A673 (cell line): Measurements from ENCODE around the gene LMF1. TPM values are rescaled to one million over a fixed set of nuclear protein-coding genes. Genes with fewer than 3 reads are reported as not detected.

Experiments
- BruUV-seq: library from RNA; stranded (reverse); fragments of 400-500 nt; replicated peaks from 2 replicates; lab custom pipeline; 2021; lab: Mats Ljungman, UMichigan
- CTCF ChIA-PET: fragments of 300-600 bp; sonication (Branson Sonifier 250); formaldehyde crosslinking; loops from one replicate; lab custom pipeline; 2022; ENCODE audit warnings: antibody characterized with exemption; lab: Charles Lee
- POLR2A ChIA-PET: fragments of 300-600 bp; sonication (Branson Sonifier 250); formaldehyde crosslinking; loops from one replicate; lab custom pipeline; 2022; ENCODE audit warnings: antibody characterized with exemption; ENCODE audit not compliant: low non-redundant PET; lab: Charles Lee
- DNase-seq: peaks from one replicate; pipeline ENCODE4 v3.0.0-alpha.2; 2015; ENCODE audit warnings: low spot score
- H3K27ac ChIP-seq: fragments of 200-600 bp; sonication (generic); 2 replicates; pipeline ENCODE4 v1.5.1; 2016; ENCODE audit warnings: mixed run types, low read depth, mild to moderate bottlenecking, mixed read lengths, antibody characterized with exemption, low read length; ENCODE audit not compliant: poor library complexity, severe bottlenecking
- H3K27me3 ChIP-seq: fragments of 200-600 bp; sonication (generic); replicated peaks from 2 replicates; pipeline ENCODE4 v1.6.1; 2017; ENCODE audit warnings: mixed run types, low read depth, mild to moderate bottlenecking, mixed read lengths, antibody characterized with exemption, low read length; ENCODE audit not compliant: insufficient read depth, poor library complexity
- H3K36me3 ChIP-seq: fragments of 200-600 bp; sonication (generic); 2 replicates; pipeline ENCODE4 v1.6.1; 2016; ENCODE audit warnings: mixed run types, mild to moderate bottlenecking, mixed read lengths, antibody characterized with exemption, low read length; ENCODE audit not compliant: insufficient read depth, poor library complexity, severe bottlenecking
- H3K4me1 ChIP-seq: fragments of 200-600 bp; sonication (generic); 2 replicates; pipeline ENCODE4 v1.6.1; 2017; ENCODE audit warnings: mixed run types, mild to moderate bottlenecking, mixed read lengths, antibody characterized with exemption, low read length; ENCODE audit not compliant: insufficient read depth, poor library complexity, severe bottlenecking
- H3K4me3 ChIP-seq: fragments of 200-600 bp; sonication (generic); 2 replicates; pipeline ENCODE4 v1.5.1; 2016; ENCODE audit warnings: low read depth, mixed run types, mild to moderate bottlenecking, mixed read lengths, low read length; ENCODE audit not compliant: poor library complexity, severe bottlenecking
- H3K9me3 ChIP-seq: fragments of 200-600 bp; sonication (generic); 2 replicates; pipeline ENCODE4 v1.6.1; 2016; ENCODE audit warnings: mixed run types, low read depth, mild to moderate bottlenecking, mixed read lengths, antibody characterized with exemption, low read length; ENCODE audit not compliant: poor library complexity, severe bottlenecking
- EZH2 ChIP-seq: fragments of 200-600 bp; sonication (generic); IDR thresholded peaks from 2 replicates; pipeline ENCODE4 v1.6.1; 2017; ENCODE audit warnings: borderline replicate concordance, low read depth, mild to moderate bottlenecking, mixed read lengths, antibody characterized with exemption, low read length; ENCODE audit not compliant: poor library complexity, severe bottlenecking
- intact Hi-C: fragments of 100-400 bp; cut with micrococcal nuclease; formaldehyde crosslinking; loops from one replicate; pipeline ENCODE4 v1.10.0; 2022; ENCODE audit not compliant: unreplicated experiment
- total RNA-seq: library from RNA; stranded (reverse); gene quantifications from 2 replicates; pipeline ENCODE4 v1.2.3, GENCODE V29; 2021
- TF ChIP-seq, protein P1 (sequence below): fragments of 300-800, 200-600 bp; sonication (generic); conservative IDR thresholded peaks from 2 replicates; pipeline ENCODE4 v1.5.1; 2017; ENCODE audit warnings: low read depth, mild to moderate bottlenecking, antibody characterized with exemption, low read length, moderate library complexity, mixed read lengths

LMF1 gene
- total RNA-seq, 1 experiment from 2014 or later = 21.0 TPM

DNA sequence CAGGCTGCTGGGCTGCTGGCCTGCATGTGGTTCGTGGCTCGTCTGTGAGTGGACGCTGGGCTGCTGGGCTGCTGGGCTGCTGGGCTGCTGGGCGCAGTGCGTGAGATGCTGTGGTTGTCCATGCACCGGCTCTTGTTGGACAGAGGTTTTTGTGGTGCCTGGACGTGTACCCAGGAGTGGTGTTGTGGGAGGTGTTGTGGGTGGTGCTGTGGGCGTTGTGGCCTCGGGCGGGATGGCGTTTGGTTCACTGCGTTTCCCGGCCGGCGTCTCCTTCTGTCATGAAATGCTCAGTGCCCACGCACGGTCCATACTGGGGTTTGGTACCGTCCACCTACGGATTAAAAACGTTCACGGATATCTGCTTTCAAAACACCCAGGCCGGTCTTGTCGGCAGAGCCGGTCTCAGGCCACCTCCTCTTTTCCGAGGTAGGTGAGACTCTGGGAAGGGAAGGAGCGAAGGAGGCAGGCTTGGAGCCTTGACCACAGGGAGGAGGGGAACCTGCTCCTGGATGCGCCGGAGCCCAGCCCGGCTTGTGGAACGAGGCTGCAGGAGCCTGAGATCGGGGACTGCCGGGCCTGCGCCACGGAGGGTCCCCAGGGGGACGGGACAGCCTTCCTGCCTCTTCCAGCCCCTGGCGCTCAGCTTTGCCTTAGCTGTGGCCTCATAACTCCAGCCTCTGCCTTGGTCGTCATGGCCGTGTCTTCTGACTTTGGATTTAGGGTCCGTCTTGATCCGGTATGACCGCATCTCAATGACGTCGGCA is 140.5 kb downstream of the LMF1 start:
- Histone ChIP-seq H3K27me3 (no peaks in the 10 kb centered on the region), H3K4me3 (no peak overlapping the region), H3K4me1 (peaks cover 6% of the 10 kb centered on the region), H3K9me3 (no peaks in the 10 kb centered on the region), H3K36me3 (no peaks in the 10 kb centered on the region), H3K27ac (no peak overlapping the region)
- TF ChIP-seq, protein P1, sequence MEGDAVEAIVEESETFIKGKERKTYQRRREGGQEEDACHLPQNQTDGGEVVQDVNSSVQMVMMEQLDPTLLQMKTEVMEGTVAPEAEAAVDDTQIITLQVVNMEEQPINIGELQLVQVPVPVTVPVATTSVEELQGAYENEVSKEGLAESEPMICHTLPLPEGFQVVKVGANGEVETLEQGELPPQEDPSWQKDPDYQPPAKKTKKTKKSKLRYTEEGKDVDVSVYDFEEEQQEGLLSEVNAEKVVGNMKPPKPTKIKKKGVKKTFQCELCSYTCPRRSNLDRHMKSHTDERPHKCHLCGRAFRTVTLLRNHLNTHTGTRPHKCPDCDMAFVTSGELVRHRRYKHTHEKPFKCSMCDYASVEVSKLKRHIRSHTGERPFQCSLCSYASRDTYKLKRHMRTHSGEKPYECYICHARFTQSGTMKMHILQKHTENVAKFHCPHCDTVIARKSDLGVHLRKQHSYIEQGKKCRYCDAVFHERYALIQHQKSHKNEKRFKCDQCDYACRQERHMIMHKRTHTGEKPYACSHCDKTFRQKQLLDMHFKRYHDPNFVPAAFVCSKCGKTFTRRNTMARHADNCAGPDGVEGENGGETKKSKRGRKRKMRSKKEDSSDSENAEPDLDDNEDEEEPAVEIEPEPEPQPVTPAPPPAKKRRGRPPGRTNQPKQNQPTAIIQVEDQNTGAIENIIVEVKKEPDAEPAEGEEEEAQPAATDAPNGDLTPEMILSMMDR = no peak
- TF ChIP-seq EZH2 = no peak
- ChIA-PET POLR2A (no interaction called here), CTCF (no interaction called here)
- DNase-seq = no peak
- intact Hi-C loops = no loop called here
- BruUV-seq = no TSS peak

DNA sequence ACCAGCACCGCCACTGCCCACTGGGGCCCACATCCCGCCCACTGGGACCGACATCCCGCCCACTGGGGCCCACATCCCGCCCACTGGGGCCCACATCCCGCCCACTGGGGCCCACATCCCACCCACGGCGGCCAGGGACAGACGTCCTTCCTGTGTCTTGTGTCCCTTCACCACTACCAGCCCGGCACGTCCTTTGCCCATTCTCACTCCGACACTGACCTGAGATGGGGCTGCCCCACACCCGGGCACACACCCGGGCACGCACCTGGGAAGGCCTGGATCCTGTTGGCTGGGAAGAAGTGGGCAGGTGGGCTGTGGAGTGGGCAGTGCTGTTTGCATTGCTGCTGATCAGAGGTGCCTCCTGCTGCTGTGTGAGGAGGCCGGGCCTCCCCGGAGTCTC is 141.9 kb downstream of the LMF1 start:
- ChIA-PET POLR2A (no interaction called here), CTCF (no interaction called here)
- no TSS peak for BruUV-seq
- peaks cover 8% of the 10 kb centered on the region for H3K4me1 ChIP-seq
- H3K27ac ChIP-seq = no peak overlapping the region
- intact Hi-C loops = no loop called here
- TF ChIP-seq, protein P1 = no peak
- no peak for TF ChIP-seq EZH2
- no peak overlapping the region for H3K4me3 ChIP-seq
- H3K9me3 ChIP-seq = no peaks in the 10 kb centered on the region
- no peaks in the 10 kb centered on the region for H3K36me3 ChIP-seq
- no peak for DNase-seq
- H3K27me3 ChIP-seq = no peaks in the 10 kb centered on the region

DNA sequence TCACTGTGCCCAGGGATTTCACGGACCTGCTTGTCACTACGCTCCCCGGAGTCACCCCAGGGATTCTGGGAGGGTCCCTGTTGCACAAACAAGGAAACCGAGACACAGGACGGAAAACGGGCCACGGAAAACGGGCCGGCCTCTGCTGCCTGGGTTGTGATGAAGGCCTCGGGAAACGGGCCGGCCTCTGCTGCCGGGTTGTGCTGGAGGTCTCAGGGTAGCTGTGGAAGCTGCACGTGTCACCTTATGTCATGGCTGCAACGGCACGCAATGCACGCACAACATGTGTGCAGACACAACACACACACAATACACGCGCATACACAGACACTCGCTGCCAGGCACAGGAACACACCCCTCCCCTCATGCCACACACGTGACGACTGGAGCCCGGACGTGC is 143.3 kb downstream of the LMF1 start:
- no peak for DNase-seq
- peaks cover 8% of the 10 kb centered on the region for H3K4me1 ChIP-seq
- no TSS peak for BruUV-seq
- no peaks in the 10 kb centered on the region for H3K36me3 ChIP-seq
- POLR2A ChIA-PET = no interaction called here
- CTCF ChIA-PET = no interaction called here
- H3K27me3 ChIP-seq = no peaks in the 10 kb centered on the region
- TF ChIP-seq, protein P1 = no peak
- TF ChIP-seq EZH2 = no peak
- no peak overlapping the region for H3K27ac ChIP-seq
- intact Hi-C loops = no loop called here
- H3K4me3 ChIP-seq = no peak overlapping the region
- no peaks in the 10 kb centered on the region for H3K9me3 ChIP-seq
